A673 (cell line): Measurements from ENCODE around the gene GAK.

Source experiments
- EZH2 ChIP-seq: fragments of 200-600 bp; sonication (generic); IDR thresholded peaks from 2 replicates; pipeline ENCODE4 v1.6.1; 2017; ENCODE audit warnings: borderline replicate concordance, low read depth, mild to moderate bottlenecking, mixed read lengths, antibody characterized with exemption, low read length; ENCODE audit not compliant: poor library complexity, severe bottlenecking
- TF ChIP-seq, protein P1 (sequence below): fragments of 300-800, 200-600 bp; sonication (generic); conservative IDR thresholded peaks from 2 replicates; pipeline ENCODE4 v1.5.1; 2017; ENCODE audit warnings: low read depth, mild to moderate bottlenecking, antibody characterized with exemption, low read length, moderate library complexity, mixed read lengths

DNA sequence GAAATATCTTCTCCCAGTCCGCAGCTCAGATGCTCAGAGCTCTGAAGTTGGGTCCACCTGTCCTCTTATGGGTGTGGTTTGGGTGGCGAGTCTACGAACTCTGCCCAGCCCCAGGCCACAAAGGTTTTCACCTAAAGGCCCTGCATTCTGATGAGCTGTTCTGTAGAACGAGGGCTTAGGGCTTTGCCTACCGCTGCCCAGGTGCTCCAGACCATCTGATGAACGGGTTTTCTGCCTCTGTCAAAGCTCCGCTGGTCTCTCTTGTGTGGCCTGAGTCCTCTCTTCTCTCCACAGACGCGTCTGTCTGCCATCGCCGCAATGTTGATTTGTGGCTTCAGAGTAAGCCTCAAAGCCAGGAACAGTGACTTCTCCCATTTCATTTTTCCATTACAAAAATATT is 77.8 kb downstream of the GAK start:
- TF ChIP-seq, protein P1, sequence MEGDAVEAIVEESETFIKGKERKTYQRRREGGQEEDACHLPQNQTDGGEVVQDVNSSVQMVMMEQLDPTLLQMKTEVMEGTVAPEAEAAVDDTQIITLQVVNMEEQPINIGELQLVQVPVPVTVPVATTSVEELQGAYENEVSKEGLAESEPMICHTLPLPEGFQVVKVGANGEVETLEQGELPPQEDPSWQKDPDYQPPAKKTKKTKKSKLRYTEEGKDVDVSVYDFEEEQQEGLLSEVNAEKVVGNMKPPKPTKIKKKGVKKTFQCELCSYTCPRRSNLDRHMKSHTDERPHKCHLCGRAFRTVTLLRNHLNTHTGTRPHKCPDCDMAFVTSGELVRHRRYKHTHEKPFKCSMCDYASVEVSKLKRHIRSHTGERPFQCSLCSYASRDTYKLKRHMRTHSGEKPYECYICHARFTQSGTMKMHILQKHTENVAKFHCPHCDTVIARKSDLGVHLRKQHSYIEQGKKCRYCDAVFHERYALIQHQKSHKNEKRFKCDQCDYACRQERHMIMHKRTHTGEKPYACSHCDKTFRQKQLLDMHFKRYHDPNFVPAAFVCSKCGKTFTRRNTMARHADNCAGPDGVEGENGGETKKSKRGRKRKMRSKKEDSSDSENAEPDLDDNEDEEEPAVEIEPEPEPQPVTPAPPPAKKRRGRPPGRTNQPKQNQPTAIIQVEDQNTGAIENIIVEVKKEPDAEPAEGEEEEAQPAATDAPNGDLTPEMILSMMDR: no peak
- TF ChIP-seq EZH2: no peak
